Uterus (tissue), 4 donors: ENCODE results near the gene LRRC70. TPM values are rescaled to one million over a fixed set of nuclear protein-coding genes. Genes with fewer than 3 reads are reported as not detected.
"Not testable (repeated sequence)": the region's sequence is repeated elsewhere in the genome, so short reads cannot be mapped to it uniquely, and the experiment has no call there.

ENCODE experiments used
- DNase-seq, 2 donors: peaks; one replicate each; pipeline ENCODE4 v3.0.0-alpha.2; 2019 to 2020
- H3K27ac ChIP-seq, 2 donors: fragments of 200-600 bp; sonication (generic); 1 replicate in 1 of 2; 2 replicates in 1 of 2; pipeline ENCODE4 v1.5.1; 2016 to 2018
- H3K27me3 ChIP-seq, 2 donors: fragments of 200-600 bp; sonication (generic); one replicate each; pipeline ENCODE4 v1.5.1; 2018 to 2019; ENCODE audit warnings: control low read depth in 1 of 2
- H3K36me3 ChIP-seq, 2 donors: fragments of 200-600 bp; sonication (generic); one replicate each; pipeline ENCODE4 v1.5.1; 2019; ENCODE audit warnings: control low read depth in 1 of 2
- H3K4me1 ChIP-seq, 2 donors: fragments of 200-600 bp; sonication (generic); one replicate each; pipeline ENCODE4 v1.5.1; 2018 to 2019; ENCODE audit warnings: control low read depth in 1 of 2
- H3K4me3 ChIP-seq, 2 donors: fragments of 200-600 bp; sonication (generic); 1 replicate in 1 of 2; 2 replicates in 1 of 2; pipeline ENCODE4 v1.5.1; 2018 to 2019; ENCODE audit warnings: mild to moderate bottlenecking in 1 of 2
- H3K9me3 ChIP-seq, 2 donors: fragments of 200-600 bp; sonication (generic); one replicate each; pipeline ENCODE4 v1.5.1; 2019; ENCODE audit warnings: control low read depth in 1 of 2
- POLR2A ChIP-seq, 2 donors: fragments of 450-650 bp; IDR thresholded peaks; one replicate each; pipeline ENCODE4 v1.6.1; 2016; ENCODE audit warnings: antibody characterized with exemption in 2 of 2, mild to moderate bottlenecking in 1 of 2, moderate library complexity in 1 of 2
- intact Hi-C: fragments of 100-400 bp; cut with DNase I; formaldehyde crosslinking; loops from one replicate; pipeline ENCODE4 v1.15.1; 2023; ENCODE audit warnings: low total_unique reads
- total RNA-seq, 4 donors: library from RNA; depleted of rRNA in 3 of 4; stranded (reverse); fragments of >200 nt in 3 of 4; gene quantifications; one replicate each; pipeline versions ENCODE4 v1.1.0 to v1.2.4, GENCODE V29; 2014 to 2023
- TF ChIP-seq, protein P1 (sequence below), 4 experiments: fragments of 200-600 bp in 2 of 4; fragments of 450-650 bp in 2 of 4; sonication (generic) in 2 of 4; IDR thresholded peaks; one replicate each; pipeline ENCODE4 v1.5.1; 2016 to 2019; ENCODE audit warnings: antibody characterized with exemption in 4 of 4, mild to moderate bottlenecking in 2 of 4, moderate library complexity in 1 of 4
- donor health status: DM: yes; HTN: yes; CAD: no.

The LRRC70 gene
- total RNA-seq, 4 donors from 2014 or later = 3.3 to 17.6 (median 8.9) TPM

DNA sequence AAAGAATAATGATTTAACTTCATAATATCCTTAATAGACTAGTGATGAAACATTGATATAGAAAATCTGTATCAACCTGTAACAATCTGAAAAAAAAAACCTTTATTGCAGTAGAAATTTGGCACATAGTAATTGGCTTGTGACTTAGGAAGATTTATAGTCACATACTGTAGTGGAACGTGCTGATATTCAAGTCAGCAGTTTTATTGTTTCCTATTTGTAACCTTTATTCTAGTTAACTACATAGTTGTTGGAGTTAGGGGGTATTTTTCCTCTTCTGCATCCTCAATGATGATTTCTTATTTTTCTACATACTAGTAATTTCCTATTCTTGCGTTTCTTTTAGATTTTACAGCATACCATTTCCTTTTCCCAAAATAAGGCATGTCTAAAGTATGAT is 14.5 kb upstream of the LRRC70 start:
- DNase-seq = no peak
- Histone ChIP-seq H3K36me3 (no peaks in the 10 kb centered on the region), H3K27me3 (no peaks in the 10 kb centered on the region), H3K27ac (no peak overlapping the region), H3K4me1 (no peaks in the 10 kb centered on the region), H3K4me3 (no peak overlapping the region), H3K9me3 (peaks cover 0 to 7% of the 10 kb centered on the region in 2 donors)
- TF ChIP-seq POLR2A (IDR thresholded peaks at IDR 0.05) = no peak
- TF ChIP-seq, protein P1, sequence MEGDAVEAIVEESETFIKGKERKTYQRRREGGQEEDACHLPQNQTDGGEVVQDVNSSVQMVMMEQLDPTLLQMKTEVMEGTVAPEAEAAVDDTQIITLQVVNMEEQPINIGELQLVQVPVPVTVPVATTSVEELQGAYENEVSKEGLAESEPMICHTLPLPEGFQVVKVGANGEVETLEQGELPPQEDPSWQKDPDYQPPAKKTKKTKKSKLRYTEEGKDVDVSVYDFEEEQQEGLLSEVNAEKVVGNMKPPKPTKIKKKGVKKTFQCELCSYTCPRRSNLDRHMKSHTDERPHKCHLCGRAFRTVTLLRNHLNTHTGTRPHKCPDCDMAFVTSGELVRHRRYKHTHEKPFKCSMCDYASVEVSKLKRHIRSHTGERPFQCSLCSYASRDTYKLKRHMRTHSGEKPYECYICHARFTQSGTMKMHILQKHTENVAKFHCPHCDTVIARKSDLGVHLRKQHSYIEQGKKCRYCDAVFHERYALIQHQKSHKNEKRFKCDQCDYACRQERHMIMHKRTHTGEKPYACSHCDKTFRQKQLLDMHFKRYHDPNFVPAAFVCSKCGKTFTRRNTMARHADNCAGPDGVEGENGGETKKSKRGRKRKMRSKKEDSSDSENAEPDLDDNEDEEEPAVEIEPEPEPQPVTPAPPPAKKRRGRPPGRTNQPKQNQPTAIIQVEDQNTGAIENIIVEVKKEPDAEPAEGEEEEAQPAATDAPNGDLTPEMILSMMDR (IDR thresholded peaks at IDR 0.05) = no peak
- intact Hi-C loops = no loop called here

DNA sequence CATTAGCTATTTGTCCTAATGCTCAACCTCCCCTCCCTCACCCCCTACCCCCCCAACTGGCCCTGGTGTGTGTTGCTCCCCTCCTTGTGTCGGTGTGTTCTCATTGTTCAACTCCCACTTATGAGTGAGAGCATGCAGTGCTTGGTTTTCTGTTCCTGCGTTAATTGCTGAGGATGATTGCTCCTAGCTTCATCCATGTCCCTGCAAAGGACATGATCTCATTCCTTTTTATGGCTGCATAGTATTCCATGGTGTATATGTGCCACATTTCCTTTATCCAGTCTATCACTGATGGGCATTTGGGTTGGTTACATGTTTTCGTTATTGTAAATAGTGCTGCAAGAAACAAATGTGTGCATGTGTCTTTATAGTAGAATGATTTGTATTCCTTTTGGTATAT is 12.9 kb upstream of the LRRC70 start:
- H3K9me3 ChIP-seq = not testable (repeated sequence)

DNA sequence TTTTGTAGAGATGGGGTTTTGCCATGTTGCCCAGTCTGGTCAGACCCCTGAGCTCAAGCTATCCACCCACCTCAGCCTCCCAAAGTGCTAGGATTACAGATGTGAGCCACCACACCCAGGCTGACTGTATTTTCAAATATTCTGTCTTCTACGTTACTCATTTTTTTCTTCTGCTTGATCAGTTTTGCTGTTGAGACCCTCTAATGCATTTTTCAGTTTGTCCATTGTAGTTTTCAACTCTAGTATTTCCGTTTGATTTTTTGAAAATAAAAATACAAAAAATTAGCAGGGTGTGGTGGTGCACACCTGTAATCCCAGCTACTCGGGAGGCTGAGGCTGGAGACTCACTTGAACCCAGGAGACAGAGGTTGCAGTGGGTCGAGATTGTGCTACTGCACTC is 10.5 kb upstream of the LRRC70 start:
- Histone ChIP-seq H3K4me3 (no peak overlapping the region), H3K27me3 (no peaks in the 10 kb centered on the region), H3K27ac (no peak overlapping the region), H3K36me3 (no peaks in the 10 kb centered on the region), H3K9me3 (peaks cover 0 to 7% of the 10 kb centered on the region in 2 donors), H3K4me1 (no peaks in the 10 kb centered on the region)
- intact Hi-C loops = no loop called here
- TF ChIP-seq, protein P1 (IDR thresholded peaks at IDR 0.05) = no peak
- no peak for TF ChIP-seq POLR2A (IDR thresholded peaks at IDR 0.05)
- DNase-seq = no peak

More for the DNA sequence above, 12.9 kb upstream of the LRRC70 start:
- DNase-seq, H3K36me3 ChIP-seq, H3K27ac ChIP-seq, H3K27me3 ChIP-seq, intact Hi-C loops, H3K4me3 ChIP-seq, H3K4me1 ChIP-seq: not testable (repeated sequence)

DNA sequence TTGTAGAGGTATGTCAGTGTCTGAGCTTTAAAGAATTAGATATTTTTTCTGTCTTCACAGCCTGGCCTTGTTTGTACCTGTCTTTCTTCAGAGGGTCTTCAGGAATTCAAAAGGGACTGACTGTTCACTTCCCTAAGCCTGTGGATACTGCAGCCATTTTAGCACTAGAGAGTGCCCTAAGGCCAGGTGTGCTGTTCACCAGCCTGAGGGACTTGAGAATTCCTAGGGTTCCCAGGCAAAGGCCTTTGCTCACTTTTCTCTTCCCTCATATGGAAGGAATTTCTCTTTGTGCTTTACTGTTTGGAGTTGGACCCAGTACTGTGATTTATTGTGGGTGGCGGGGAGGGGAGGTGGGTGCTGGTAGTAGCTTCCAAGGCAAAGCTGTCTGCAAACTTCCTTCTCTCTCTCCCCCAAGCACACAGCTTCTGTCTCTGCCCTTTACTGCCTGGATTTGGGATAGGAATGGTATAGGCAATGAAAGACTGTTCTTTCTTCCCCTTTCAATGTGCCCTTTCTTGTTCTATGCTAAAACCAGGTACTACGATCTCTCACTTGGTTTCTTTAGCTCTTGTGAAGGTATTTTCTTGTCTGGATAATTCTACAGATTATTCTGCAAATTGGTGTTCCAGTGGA is 9.7 kb upstream of the LRRC70 start:
- Histone ChIP-seq H3K4me3 (no peak overlapping the region), H3K4me1 (no peaks in the 10 kb centered on the region), H3K27me3 (no peaks in the 10 kb centered on the region), H3K9me3 (peaks cover 0 to 7% of the 10 kb centered on the region in 2 donors), H3K36me3 (no peaks in the 10 kb centered on the region), H3K27ac (no peak overlapping the region)
- TF ChIP-seq POLR2A (IDR thresholded peaks at IDR 0.05) = no peak
- TF ChIP-seq, protein P1 (IDR thresholded peaks at IDR 0.05) = no peak
- no peak for DNase-seq
- intact Hi-C loops = no loop called here

DNA sequence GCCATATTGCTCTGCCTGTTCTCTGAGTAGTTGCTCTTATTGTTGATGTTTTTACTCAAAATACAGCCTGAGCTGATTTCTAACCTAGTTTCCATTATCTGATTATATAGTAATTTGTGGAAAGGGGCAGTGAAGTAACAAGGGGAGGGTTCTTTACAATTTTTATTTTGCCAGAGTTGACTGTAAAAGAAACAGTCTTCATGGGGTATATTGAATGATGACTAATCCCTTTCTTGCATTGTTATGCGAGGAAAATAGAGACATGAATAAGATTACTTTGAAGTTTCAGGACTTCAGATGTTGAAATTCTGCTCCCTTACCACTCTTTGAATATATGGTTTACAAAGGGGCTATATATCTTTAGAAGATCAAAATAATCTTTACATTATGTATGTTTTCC is 9.1 kb upstream of the LRRC70 start:
- Histone ChIP-seq H3K36me3 (no peaks in the 10 kb centered on the region), H3K27me3 (no peaks in the 10 kb centered on the region), H3K4me3 (no peak overlapping the region), H3K4me1 (no peaks in the 10 kb centered on the region), H3K9me3 (peaks cover 0 to 7% of the 10 kb centered on the region in 2 donors), H3K27ac (no peak overlapping the region)
- intact Hi-C loops = no loop called here
- no peak for DNase-seq
- TF ChIP-seq, protein P1 (IDR thresholded peaks at IDR 0.05) = no peak
- no peak for TF ChIP-seq POLR2A (IDR thresholded peaks at IDR 0.05)
